Coronary artery (tissue), 2 donors: ENCODE results near the gene UCP2.

Experiments used
- DNase-seq: peaks from one replicate; pipeline ENCODE4 v3.0.0-alpha.2; 2017; ENCODE audit warnings: low spot score
- H3K27ac ChIP-seq, 2 donors: fragments of 200-600 bp; sonication (generic); one replicate each; pipeline ENCODE4 v1.5.1; 2016 to 2019
- H3K4me3 ChIP-seq: fragments of 200-600 bp; sonication (generic); 2 replicates; pipeline ENCODE4 v1.5.1; 2016; ENCODE audit warnings: mild to moderate bottlenecking, moderate library complexity
- TF ChIP-seq, protein P1 (sequence below): fragments of 200-600 bp; sonication (generic); IDR thresholded peaks from one replicate; pipeline ENCODE4 v1.5.1; 2019; ENCODE audit warnings: antibody characterized with exemption

The UCP2 gene

DNA sequence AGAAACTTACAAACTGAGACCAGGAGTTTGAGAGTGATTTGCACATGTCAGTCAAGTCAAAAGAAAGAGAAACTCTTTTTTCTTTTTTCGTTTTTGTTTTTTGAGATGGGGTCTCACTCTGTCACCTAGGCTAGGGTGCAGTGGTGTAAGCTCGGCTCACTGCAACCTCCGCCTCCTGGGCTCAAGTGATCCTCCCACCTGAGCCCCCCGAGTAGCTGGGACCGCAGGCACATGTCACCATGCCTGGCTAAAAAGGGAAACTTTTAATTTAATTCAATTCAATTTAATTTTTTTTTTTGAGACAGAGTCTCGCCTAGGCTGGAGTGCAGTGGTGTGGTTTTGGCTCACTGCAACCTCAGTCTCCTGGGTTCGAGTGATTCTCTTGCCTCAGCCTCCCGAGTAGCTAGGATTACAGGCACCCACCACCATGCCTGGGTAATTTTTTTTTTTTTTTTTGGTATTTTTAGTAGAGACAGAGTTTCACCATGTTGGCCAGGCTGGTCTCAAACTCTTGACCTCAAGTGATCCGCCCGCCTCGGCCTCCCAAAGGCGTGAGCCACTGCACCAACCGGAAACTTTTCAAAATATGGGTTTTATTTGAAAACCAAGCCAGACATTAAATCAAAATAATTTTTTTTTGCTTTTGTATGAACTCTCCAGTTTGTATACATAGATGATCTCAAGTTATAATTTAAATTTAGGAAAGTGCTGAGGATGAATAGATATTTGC lies 16.4 kb upstream of the UCP2 start:
- H3K4me3 ChIP-seq = no peak overlapping the region
- DNase-seq = peak; percentile 58
- H3K27ac ChIP-seq = no peak overlapping the region
- TF ChIP-seq, protein P1, sequence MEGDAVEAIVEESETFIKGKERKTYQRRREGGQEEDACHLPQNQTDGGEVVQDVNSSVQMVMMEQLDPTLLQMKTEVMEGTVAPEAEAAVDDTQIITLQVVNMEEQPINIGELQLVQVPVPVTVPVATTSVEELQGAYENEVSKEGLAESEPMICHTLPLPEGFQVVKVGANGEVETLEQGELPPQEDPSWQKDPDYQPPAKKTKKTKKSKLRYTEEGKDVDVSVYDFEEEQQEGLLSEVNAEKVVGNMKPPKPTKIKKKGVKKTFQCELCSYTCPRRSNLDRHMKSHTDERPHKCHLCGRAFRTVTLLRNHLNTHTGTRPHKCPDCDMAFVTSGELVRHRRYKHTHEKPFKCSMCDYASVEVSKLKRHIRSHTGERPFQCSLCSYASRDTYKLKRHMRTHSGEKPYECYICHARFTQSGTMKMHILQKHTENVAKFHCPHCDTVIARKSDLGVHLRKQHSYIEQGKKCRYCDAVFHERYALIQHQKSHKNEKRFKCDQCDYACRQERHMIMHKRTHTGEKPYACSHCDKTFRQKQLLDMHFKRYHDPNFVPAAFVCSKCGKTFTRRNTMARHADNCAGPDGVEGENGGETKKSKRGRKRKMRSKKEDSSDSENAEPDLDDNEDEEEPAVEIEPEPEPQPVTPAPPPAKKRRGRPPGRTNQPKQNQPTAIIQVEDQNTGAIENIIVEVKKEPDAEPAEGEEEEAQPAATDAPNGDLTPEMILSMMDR = no peak

GRCh38 chr11:73997120-73997770 lies 14.6 kb upstream of the UCP2 start:
- DNase-seq = peak; percentile 40
- Histone ChIP-seq H3K27ac (no peak overlapping the region), H3K4me3 (no peak overlapping the region)
- TF ChIP-seq, protein P1 = no peak

DNA sequence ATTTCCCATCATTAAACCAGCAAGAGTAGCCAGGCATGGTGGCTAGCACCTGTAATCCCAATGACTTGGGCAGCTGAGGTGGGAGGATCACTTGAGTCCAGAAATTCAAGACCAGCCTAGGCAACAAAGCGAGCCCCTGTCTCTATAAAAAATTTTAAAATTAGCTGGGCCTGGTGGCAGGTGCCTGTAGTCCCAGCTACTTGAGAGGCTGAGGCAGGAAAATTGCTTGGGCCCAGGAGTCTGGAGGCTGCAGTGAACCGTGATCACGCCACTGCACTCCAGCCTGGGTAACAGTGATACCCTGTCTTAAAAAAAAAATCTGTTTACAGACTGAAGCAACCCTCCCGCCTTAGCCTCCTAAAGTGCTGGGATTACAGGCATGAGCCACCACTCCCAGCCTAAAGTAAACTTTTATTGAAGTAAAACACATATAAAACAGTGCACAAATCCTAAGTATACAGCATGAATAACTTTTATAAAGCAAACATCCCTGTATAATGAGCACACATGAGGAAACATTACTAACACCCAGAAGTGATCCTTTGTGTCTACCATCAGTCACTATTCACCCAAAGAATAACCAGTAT lies 13.6 kb upstream of the UCP2 start:
- TF ChIP-seq, protein P1 = no peak
- no peak overlapping the region for H3K27ac ChIP-seq
- H3K4me3 ChIP-seq = no peak overlapping the region
- DNase-seq = no peak

DNA sequence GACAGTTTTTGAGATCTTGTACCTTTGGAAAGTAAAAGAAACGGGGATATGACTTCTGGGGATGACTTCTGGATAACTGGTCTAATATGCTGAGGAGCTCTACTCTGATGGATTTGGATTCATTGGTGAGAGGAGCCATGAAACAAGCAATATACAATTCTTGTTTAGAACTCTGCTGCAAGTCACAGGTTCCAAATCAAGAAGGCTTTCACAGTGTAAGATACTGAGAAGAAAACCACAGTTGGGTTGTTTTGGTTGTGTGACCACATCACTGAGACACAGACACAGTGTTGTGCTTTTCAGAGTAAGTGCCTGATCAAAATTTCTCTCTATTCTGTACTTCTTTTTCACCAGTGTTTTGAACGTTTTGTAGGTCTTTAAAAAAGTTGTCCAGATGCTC lies 13.1 kb upstream of the UCP2 start:
- DNase-seq = no peak
- no peak overlapping the region for H3K27ac ChIP-seq
- TF ChIP-seq, protein P1 = no peak
- no peak overlapping the region for H3K4me3 ChIP-seq

- Histone ChIP-seq H3K4me3 (no peak overlapping the region), H3K27ac (no peak overlapping the region)
- no peak for DNase-seq
- TF ChIP-seq, protein P1 = no peak
Observed at GRCh38 chr11:73995247-73995646, 12.6 kb upstream of the UCP2 start.

- TF ChIP-seq, protein P1 = no peak
- DNase-seq = peak; percentile 70
- H3K27ac ChIP-seq = no peak overlapping the region
- no peak overlapping the region for H3K4me3 ChIP-seq
Observed at GRCh38 chr11:73991471-73992006, 8.9 kb upstream of the UCP2 start.
